Measurements from ENCODE around the gene GUCD1.
A peak's percentile ranks its signal among the peaks of the same experiment; 100 is the strongest.

Gene GUCD1

DNA sequence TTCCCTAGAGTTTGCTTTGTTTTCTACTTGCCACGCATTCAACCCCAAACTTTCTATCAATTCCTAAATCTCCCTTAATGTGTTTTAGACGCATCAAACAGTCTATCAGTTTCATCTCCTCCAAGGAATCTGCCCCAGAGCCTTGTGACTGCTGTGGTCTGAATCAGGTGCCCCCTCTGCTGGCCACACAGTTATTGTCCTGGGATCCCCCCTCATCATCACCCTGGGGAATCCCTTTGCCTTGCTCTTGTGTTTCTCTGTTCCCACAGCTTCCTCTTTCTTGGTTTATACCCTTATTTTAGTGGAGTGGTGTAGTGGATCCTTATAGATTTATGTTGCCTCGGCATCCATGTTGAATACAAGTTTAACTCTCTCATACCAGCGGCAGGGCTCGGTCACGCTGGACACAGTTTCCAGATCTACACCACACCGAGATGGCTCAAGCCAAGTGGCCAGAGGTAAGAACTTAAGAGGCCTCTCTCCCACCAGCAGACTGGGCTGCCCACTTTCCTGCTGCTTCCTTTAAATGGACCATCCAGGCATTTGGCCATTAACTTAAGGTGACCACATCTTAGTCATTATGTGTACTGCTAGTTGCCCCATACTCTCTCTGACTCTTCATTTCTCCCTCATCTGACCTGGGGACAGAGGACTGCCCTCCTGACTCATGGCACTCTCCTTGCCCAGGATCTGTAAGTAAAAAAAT, 51.6 kb downstream of the GUCD1 start:
- peak; percentile 49 for DNase-seq (ENCODE audit: low read depth)

DNA sequence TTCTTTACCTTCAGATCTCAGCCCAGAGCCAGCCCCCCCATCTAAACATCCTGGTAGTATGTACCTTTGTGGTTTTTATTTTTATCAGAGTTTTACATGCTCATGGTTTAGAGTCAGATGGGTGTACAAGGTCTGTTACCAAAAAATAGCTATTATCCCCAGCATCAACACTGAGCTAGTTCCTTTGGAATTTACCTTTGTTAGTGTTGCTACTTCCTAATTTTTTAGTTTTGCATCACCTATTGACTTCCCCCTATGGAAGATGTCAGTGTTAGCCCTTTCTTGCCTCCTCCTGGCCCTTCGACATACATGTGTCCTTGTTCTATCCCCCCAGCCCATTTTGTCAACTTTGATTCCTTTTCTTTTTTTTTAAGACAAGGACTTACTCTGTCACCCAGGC, 52.4 kb downstream of the GUCD1 start:
- DNase-seq (ENCODE audit: low read depth), result no peak

DNA sequence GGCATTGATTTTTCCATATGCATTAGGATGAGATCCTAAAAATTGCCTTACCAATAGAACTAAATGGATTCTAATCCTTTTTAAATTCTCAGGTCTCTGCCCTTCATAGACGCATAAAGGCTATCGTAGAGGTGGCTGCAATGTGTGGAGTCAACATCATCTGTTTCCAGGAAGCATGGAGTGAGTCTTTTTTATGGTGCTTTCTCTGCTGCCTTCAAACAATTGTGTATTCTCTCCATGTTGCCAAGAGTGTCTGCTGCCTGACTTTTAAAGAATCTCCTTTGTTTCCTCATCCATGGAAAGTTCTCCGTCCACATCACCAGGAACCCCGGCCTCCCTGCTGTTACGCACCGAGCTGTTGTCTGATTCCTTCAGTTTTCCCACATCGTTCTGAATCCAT, 52.9 kb downstream of the GUCD1 start:
- no peak for DNase-seq (ENCODE audit: low read depth)

DNA sequence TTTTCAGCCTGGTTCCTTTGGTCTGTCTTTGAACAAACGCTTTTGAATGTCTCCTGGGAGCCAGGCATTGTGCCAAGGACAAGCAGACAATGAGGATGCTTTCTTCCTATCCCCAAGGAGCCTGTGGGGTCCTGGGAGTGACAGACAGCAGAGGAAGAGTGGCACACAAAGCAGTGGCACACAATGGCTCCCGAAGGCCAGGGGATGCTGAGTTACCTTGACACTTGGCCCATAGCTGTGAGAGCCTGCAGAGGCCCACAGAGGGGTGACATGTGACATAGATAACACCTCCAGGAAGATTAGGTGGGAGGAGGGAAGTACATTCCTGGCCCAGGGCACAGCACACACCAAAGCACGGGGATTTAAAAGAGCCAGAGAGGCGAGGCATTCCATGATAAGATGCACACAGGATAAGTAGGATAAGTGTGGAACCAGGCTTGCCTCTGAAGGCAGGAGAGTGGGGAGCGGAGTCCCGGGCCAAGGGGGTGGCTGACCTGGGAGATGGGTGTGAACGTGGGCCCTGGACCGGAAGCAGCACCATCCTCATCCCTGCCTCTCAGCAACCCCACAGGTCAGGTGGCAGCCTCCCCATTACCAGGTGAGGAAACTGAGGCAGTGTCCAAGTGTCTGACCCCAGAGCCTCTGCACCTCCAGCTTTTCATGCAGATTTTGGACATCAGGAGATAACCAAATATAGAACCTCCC, 53.5 kb downstream of the GUCD1 start:
- no peak for DNase-seq (ENCODE audit: low read depth)

DNA sequence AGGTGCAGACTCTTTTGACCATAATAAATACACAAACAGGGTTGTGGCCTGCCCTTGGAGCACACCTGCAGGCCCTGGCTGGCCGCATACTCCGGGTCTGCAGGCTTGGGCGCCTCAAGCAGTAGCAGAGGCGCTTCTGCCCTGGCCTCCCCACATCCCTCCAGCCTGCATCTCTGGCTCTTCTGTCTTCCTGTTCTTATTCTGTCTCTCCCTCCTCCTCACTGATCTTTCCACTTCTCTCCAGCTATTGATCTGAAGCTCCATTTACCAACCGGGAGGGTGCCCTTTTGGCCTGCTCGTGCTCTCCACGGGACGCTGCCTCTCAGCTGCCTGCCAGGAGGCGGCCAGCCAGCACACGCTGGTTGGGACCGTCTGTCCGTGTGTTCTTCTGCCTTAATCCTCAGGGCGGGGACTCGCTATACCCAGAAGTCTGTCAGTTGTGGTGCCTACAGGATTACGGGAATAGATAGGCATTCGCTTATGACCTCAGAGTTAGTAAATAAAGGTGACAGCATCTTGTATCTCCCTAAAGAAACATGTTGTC, 54.6 kb downstream of the GUCD1 start:
- DNase-seq (ENCODE audit: low read depth), result no peak

DNA sequence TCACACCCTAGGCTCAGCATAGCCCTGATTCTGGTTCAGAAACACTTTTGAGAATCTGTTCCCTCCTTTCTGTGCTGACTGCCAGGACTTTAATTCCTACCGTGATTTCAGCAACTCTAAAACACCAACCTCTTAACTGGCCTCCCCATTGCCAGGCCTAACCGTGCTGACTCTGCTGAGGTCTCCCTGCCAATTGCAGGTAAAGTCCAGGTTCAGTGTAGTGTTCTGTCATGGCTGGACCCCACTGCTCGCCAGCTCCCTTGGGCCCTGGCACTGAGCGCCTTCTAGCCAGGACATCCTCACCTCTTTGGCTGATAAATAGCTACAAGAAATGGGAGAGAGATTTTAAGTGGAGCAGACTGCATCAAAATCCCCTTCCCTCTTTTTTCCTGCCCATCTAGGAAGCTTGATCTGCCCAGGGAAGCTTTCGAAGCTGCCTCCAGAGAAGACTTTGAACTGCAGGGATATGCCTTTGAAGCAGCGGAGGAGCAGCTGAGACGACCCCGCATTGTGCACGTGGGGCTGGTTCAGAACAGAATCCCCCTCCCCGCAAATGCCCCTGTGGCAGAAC, 55.1 kb downstream of the GUCD1 start:
- no peak for DNase-seq (ENCODE audit: low read depth)

DNA sequence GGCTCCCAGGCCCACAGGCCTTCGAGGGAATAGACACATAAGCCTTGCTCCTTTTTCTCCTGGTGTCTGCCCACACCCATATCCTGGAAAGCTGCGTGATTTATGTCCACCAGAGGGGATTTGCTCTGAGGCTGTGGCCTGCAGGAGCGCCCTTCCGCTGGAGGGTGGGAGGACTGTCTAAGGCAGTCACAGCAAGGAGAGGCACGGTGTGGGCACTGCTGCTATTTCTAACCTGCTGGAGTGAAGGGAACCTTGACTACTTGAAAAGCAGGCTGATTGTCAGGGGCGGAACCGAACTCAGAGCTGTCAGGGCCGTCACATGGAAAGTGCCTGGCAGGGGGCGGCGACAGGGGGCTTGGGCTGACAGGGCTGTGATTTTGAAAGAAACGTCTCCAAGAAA, 56.1 kb downstream of the GUCD1 start:
- DNase-seq (ENCODE audit: low read depth), result no peak

DNA sequence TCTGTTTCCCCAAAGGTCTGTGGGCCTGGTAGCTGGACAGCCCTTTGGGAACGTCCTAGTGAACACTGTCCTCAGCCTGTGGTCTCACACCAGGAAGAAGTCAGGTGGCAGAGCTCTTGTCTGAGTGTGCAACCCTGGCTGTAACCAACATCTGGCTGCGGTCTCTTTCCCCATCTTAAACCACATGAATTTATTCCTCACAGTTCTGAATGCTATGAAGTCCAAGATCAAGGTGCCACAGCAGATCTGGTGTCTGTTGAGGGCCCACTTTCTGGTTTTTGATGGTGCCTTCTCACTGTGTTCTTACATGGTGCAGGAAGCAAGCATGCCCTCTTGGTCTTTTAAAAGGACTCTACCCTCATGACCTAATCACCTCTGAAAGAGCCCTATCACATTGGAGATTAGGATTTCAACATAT, 57.1 kb downstream of the GUCD1 start:
- DNase-seq (ENCODE audit: low read depth), result no peak

DNA sequence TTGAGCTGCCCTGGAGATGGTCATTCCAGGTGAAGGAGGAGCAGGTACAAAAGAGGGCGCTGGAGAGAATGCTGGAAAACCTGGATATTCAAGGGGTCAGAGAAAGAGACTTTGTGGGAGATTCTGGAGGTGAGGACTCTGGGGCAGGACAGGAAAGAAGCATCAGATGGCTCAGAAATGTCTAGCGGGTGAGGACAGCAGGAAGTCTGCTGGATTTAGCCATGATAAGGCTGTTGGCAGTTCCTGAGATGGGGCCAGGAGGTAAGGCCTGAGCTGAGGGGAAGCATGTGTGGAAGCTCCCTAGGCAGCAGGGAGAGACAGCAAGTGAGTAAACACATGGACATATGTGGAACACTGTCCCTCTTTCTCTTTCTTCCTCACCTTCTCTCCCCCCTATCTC, 58.3 kb downstream of the GUCD1 start:
- no peak for DNase-seq (ENCODE audit: low read depth)

DNA sequence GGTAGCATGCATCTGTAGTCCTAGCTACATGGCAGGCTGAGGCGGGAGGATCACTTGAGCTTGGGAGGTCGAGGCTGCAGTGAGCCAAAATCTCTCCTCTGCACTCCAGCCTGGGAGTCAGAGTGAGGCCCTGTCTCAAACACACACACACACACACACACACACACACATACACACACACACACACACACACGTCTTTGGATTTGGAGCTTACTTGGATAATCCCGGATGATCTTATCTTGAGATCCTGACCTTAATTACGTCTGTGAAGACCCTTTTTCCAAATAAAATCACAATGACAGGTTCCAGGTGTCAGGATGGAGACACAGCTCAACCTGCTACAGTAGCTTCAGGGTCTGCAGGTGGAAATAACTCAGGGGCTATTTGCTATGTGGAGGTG, 58.7 kb downstream of the GUCD1 start:
- DNase-seq (ENCODE audit: low read depth), result no peak

DNA sequence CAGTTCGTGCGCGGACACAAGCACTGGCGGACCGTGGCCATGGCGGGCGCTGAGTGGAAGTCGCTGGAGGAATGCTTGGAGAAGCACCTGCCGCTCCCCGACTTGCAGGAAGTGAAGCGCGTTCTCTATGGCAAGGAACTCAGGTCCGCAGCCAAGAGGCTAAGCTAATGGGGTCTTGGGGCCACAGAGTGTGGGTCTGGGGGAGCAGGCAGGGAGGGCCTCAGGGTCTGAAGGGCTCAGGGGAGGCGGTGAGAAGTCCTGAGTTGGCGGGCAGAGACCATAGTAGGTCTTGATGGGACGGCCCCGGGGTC, 59.6 kb downstream of the GUCD1 start:
- no peak for DNase-seq (ENCODE audit: low read depth)

DNA sequence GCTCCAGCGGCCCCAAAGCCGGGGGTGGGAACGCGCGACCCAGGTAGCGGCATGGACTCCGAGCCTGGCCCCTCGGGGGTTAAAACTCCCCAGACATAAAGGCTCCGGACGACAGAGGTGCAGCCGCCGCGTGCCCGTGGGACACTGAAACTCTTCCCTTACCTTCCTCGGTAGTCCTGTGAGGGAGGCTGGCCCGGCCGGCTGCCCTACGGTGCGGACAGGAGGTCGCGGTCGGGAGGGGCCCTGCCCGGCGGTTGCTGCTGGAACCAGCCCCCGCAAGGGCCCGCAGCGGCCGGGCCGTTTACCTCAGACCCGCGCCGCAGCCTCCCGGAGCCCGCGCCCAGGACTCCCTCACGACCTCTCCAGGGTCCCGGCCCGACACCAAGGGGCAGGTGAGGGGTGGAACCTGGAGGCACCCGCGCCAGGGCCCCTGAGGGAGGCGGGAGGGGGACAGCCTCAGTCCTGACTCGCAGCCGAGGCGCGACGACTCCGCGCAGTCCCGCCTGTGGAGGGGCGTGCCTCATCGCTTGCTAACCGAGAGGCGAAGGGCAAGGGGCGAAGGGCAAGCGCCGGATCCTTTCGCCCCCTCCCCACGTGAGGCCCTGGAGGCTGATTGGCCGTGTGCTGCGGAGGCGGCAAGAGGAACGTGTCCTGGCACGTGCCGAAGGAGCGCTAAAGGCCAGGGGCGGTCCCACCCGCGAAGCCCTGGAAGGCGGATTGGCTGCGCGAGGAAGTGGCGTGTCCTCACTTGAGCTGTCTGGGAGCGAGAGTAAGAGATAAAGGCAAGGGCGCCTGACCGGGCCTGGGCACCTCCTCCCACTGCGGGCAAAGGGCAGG, 60.2 kb downstream of the GUCD1 start, which contains the start of gene UPB1:
TSS of gene UPB1 (plus strand) at position 805 of the 837 bp plus-strand sequence. CDS start 72 bp downstream, outside the sequence.
- DNase-seq (ENCODE audit: low read depth), result no peak

DNA sequence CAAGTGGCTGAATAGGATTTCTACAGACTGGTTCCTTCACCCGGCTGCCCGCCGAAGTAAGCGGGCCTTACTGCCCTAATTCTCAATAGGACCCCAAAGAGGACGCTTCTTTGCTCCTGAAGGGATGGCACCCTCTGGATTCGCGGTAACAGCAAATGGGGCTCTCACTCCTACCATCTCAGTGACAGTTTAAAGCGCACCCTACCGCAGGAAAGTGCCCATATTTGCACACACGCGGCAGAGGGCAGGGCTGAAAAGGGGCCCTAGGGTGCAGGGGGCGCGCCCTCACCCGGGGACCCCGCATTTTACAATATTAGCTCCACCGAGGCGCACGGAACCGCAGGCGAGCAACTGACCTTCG, 60.8 kb downstream of the GUCD1 start:
- DNase-seq (ENCODE audit: low read depth), result no peak

DNA sequence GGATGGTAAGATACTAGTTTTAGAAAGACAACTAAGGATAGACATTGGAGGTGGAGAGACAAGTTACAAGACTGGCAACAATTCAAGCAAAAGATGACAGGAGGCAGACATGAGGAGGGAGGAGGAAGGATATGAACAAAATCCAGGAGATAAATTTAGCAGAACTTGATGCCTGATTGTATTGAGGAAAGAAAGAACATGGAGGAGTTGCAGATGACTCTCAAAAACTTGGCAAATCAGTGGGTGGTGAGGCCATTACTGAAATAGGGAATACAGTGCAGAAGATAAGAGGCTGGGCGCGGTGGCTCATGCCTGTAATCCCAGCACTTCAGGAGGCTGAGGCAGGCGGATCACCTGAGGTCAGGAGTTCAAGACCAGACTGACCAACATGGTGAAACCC, 62.5 kb downstream of the GUCD1 start:
- DNase-seq (ENCODE audit: low read depth), result no peak

Data from stimulated activated CD4-positive, alpha-beta T cell treated with anti-CD3 and anti-CD28 coated beads, Interleukin-2, amount 100 ng/mL, for 4 hours (primary cell).